Measurements from ENCODE around the gene TMCO4. TPM values are rescaled to one million over a fixed set of nuclear protein-coding genes. Genes with fewer than 3 reads are reported as not detected.

TMCO4 gene
- total and polyA plus RNA-seq, 2 donors (not counting 1 experiment from before 2014, with no cell fraction given): 21.7 to 31.3 TPM

GRCh38 chr1:19676438-19676922 is 123.2 kb downstream of the TMCO4 start:
- ChIA-PET POLR2A (no interaction called here), CTCF (interaction anchor here (0.8 to 1.2 kb wide), 2 partner anchors 8 to 38 kb away, joined by 3 read pairs; no protein-coding TSS in a partner anchor)
- Histone ChIP-seq H4K20me1 (ENCODE audit: control insufficient read depth, insufficient read depth, low read length, poor library complexity, severe bottlenecking) (no peaks in the 10 kb centered on the region), H2AFZ (ENCODE audit: insufficient read depth, low read depth, low read length, poor library complexity, severe bottlenecking) (no peak overlapping the region), H3K36me3 (replicated peaks in 1 of 2; ENCODE audit: control extremely low read depth in 1 of 2, control insufficient read depth in 1 of 2, extremely low read depth in 1 of 2, insufficient read depth in 2 of 2, low read length in 1 of 2) (no peaks in the 10 kb centered on the region), H3K9me3 (ENCODE audit: control extremely low read depth in 1 of 3, control insufficient read depth in 2 of 3, insufficient read depth in 1 of 3, low read length in 2 of 3) (no peaks in the 10 kb centered on the region), H3K4me2 (replicated peaks; ENCODE audit: low read depth, low read length, poor library complexity, severe bottlenecking) (no peak overlapping the region), H3K79me2 (ENCODE audit: control insufficient read depth, insufficient read depth, low read length) (no peaks in the 10 kb centered on the region), H3K4me1 (ENCODE audit: control insufficient read depth in 2 of 2, insufficient read depth in 2 of 2, low read length in 2 of 2) (no peaks in the 10 kb centered on the region), H3K27me3 (replicated peaks in 1 of 4; ENCODE audit: control extremely low read depth in 1 of 4, control insufficient read depth in 3 of 4, insufficient read depth in 4 of 4, low read length in 3 of 4) (peaks cover 0 to 19% (median 1%) of the 10 kb centered on the region in 4 experiments), H3K27ac (ENCODE audit: low read length in 2 of 2) (no peak overlapping the region), H3K9ac (ENCODE audit: low read length) (no peak overlapping the region), H3K4me3 (ENCODE audit: control extremely low read depth in 1 of 5, extremely low read depth in 1 of 5, insufficient read depth in 1 of 5, low read depth in 2 of 5, low read length in 4 of 5) (no peak overlapping the region)
- Mint-ChIP-seq H3K4me3 (no peak overlapping the region), H3K9me3 (ENCODE audit: insufficient read depth) (no peaks in the 10 kb centered on the region), H3K4me1 (no peaks in the 10 kb centered on the region), H3K27ac (no peak overlapping the region), H3K27me3 (peaks cover 27% of the 10 kb centered on the region)
- TF ChIP-seq CTCF (IDR thresholded peaks at IDR 0.05): no peak
- TF ChIP-seq EZH2 (IDR thresholded peaks at IDR 0.05; ENCODE audit: borderline replicate concordance, insufficient read depth, low read depth, low read length, poor library complexity, severe bottlenecking): no peak
- DNase-seq: no peak
- intact Hi-C loops (cut with micrococcal nuclease): no loop called here
- WGBS (ENCODE audit: insufficient coverage): 71% methylated on average over 7 of the region's 13 CpGs
- ATAC-seq (ENCODE audit: low read depth): no peak

GRCh38 chr1:19675797-19676196 is 123.9 kb downstream of the TMCO4 start:
- ChIA-PET CTCF (interaction anchor here (0.8 kb wide), 1 partner anchor 7 kb away, joined by 3 read pairs; no protein-coding TSS in a partner anchor), POLR2A (no interaction called here)
- no peaks in the 10 kb centered on the region for H3K9me3 Mint-ChIP-seq (ENCODE audit: insufficient read depth)
- H3K27me3 Mint-ChIP-seq: peaks cover 30% of the 10 kb centered on the region
- no peak overlapping the region for H3K4me3 Mint-ChIP-seq
- no peak overlapping the region for H3K4me3 ChIP-seq (ENCODE audit: control extremely low read depth in 1 of 5, extremely low read depth in 1 of 5, insufficient read depth in 1 of 5, low read depth in 2 of 5, low read length in 4 of 5)
- no peak for ATAC-seq (ENCODE audit: low read depth)
- no peak overlapping the region for H3K27ac ChIP-seq (ENCODE audit: low read length in 2 of 2)
- H3K27me3 ChIP-seq (replicated peaks in 1 of 4; ENCODE audit: control extremely low read depth in 1 of 4, control insufficient read depth in 3 of 4, insufficient read depth in 4 of 4, low read length in 3 of 4): peaks cover 0 to 23% (median 1%) of the 10 kb centered on the region in 4 experiments
- H4K20me1 ChIP-seq (ENCODE audit: control insufficient read depth, insufficient read depth, low read length, poor library complexity, severe bottlenecking): no peaks in the 10 kb centered on the region
- H3K4me1 ChIP-seq (ENCODE audit: control insufficient read depth in 2 of 2, insufficient read depth in 2 of 2, low read length in 2 of 2): no peaks in the 10 kb centered on the region
- no peaks in the 10 kb centered on the region for H3K79me2 ChIP-seq (ENCODE audit: control insufficient read depth, insufficient read depth, low read length)
- TF ChIP-seq CTCF (IDR thresholded peaks at IDR 0.05) (no peak), EZH2 (IDR thresholded peaks at IDR 0.05; ENCODE audit: borderline replicate concordance, insufficient read depth, low read depth, low read length, poor library complexity, severe bottlenecking) (no peak)
- H3K36me3 ChIP-seq (replicated peaks in 1 of 2; ENCODE audit: control extremely low read depth in 1 of 2, control insufficient read depth in 1 of 2, extremely low read depth in 1 of 2, insufficient read depth in 2 of 2, low read length in 1 of 2): no peaks in the 10 kb centered on the region
- no peak overlapping the region for H3K4me2 ChIP-seq (replicated peaks; ENCODE audit: low read depth, low read length, poor library complexity, severe bottlenecking)
- no peaks in the 10 kb centered on the region for H3K4me1 Mint-ChIP-seq
- no peak overlapping the region for H3K9ac ChIP-seq (ENCODE audit: low read length)
- no peak for DNase-seq
- H2AFZ ChIP-seq (ENCODE audit: insufficient read depth, low read depth, low read length, poor library complexity, severe bottlenecking): no peak overlapping the region
- WGBS (ENCODE audit: insufficient coverage): 91% methylated on average over 1 of the region's 5 CpGs
- intact Hi-C loops (cut with micrococcal nuclease): no loop called here
- H3K27ac Mint-ChIP-seq: no peak overlapping the region
- no peaks in the 10 kb centered on the region for H3K9me3 ChIP-seq (ENCODE audit: control extremely low read depth in 1 of 3, control insufficient read depth in 2 of 3, insufficient read depth in 1 of 3, low read length in 2 of 3)

Data from B cell (primary cell).